ENCODE data around the gene SLC25A28. TPM values are rescaled to one million over a fixed set of nuclear protein-coding genes. Genes with fewer than 3 reads are reported as not detected.

Gene SLC25A28
- total RNA-seq, 1 experiment from 2014 or later, result 36.7 TPM

DNA sequence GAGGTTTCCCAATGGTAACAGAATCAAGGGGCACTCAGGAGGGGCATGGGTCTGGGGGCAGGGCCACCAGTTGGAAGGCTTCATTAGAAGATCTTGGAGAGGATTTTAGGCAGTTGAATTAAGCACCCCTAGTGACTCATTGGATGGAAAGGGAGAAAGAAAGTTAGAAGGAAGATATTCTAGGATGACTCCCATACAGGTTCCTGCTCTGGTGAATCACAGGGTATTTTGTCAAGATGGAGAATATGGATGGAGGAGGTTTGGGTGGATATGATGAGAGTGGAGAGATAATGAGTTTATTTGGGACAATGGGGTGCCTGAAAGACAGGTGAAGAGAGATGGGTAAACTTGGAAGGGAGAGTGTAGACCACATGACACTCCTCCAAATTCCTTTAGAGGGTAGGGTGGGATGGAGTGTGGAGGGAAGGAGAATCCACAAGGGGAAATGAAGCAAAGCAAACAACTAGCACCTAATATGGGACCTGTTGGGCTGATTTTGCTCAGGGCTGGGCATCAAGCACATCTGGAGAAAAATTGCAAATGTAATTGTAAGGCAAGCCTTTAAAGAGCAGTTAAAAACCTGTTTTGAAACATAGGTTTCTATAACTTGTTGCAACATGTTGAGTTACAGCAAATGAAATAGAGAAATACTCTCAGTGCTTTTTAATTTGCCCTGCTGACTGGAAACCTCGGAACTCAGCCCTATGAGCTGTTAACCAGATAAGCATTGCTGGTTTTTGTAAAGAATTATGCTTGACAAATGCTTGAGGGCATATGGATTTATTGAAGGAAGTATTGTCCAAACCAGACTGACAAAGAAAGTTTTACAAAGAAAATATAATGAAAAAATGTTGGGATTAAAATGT, 36.2 kb upstream of the SLC25A28 start:
- Mint-ChIP-seq H3K27me3 (ENCODE audit: insufficient read depth, unreplicated experiment) (no peaks in the 10 kb centered on the region), H3K9me3 (ENCODE audit: unreplicated experiment) (no peaks in the 10 kb centered on the region), H3K4me1 (ENCODE audit: low read depth, unreplicated experiment) (peaks cover 36% of the 10 kb centered on the region), H3K4me3 (ENCODE audit: unreplicated experiment) (no peak overlapping the region), H3K27ac (ENCODE audit: unreplicated experiment) (no peak overlapping the region), H3K36me3 (ENCODE audit: insufficient read depth, unreplicated experiment) (peaks cover 11% of the 10 kb centered on the region)
- no peaks in the 10 kb centered on the region; the same call in 1 of the 2 replicates for H3K36me3 ChIP-seq (ENCODE audit: control insufficient read depth, insufficient read depth, low read length)
- intact Hi-C loops (cut with micrococcal nuclease; ENCODE audit: unreplicated experiment), result no loop called here
- peaks cover 38% of the 10 kb centered on the region for H3K4me1 ChIP-seq
- CTCF ChIA-PET, result no interaction called here
- H3K4me3 ChIP-seq (ENCODE audit: low read depth, low read length), result no peak overlapping the region
- POLR2A ChIA-PET, result no interaction called here
- H3K27me3 ChIP-seq (replicated peaks; ENCODE audit: control insufficient read depth, insufficient read depth, low read length), result no peaks in the 10 kb centered on the region
- no peak for DNase-seq
- no TSS peak for BruUV-seq (replicated peaks)
- TF ChIP-seq, protein P1, sequence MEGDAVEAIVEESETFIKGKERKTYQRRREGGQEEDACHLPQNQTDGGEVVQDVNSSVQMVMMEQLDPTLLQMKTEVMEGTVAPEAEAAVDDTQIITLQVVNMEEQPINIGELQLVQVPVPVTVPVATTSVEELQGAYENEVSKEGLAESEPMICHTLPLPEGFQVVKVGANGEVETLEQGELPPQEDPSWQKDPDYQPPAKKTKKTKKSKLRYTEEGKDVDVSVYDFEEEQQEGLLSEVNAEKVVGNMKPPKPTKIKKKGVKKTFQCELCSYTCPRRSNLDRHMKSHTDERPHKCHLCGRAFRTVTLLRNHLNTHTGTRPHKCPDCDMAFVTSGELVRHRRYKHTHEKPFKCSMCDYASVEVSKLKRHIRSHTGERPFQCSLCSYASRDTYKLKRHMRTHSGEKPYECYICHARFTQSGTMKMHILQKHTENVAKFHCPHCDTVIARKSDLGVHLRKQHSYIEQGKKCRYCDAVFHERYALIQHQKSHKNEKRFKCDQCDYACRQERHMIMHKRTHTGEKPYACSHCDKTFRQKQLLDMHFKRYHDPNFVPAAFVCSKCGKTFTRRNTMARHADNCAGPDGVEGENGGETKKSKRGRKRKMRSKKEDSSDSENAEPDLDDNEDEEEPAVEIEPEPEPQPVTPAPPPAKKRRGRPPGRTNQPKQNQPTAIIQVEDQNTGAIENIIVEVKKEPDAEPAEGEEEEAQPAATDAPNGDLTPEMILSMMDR (IDR thresholded peaks at IDR 0.05; ENCODE audit: insufficient read depth in 1 of 2, low read depth in 1 of 2, low read length in 1 of 2, severe bottlenecking in 1 of 2, unreplicated experiment in 1 of 2), result no peak
- H3K9me3 ChIP-seq, result no peaks in the 10 kb centered on the region

- intact Hi-C loops (cut with micrococcal nuclease; ENCODE audit: unreplicated experiment), result no loop called here
- ChIA-PET CTCF (no interaction called here), POLR2A (no interaction called here)
- H3K4me1 Mint-ChIP-seq (ENCODE audit: low read depth, unreplicated experiment), result peaks cover 49% of the 10 kb centered on the region
- TF ChIP-seq, protein P1 (IDR thresholded peaks at IDR 0.05; ENCODE audit: insufficient read depth in 1 of 2, low read depth in 1 of 2, low read length in 1 of 2, severe bottlenecking in 1 of 2, unreplicated experiment in 1 of 2), result no peak
- H3K9me3 Mint-ChIP-seq (ENCODE audit: unreplicated experiment), result no peaks in the 10 kb centered on the region
- no TSS peak for BruUV-seq (replicated peaks)
- no peaks in the 10 kb centered on the region for H3K27me3 ChIP-seq (replicated peaks; ENCODE audit: control insufficient read depth, insufficient read depth, low read length)
- no peak for DNase-seq
- no peaks in the 10 kb centered on the region for H3K27me3 Mint-ChIP-seq (ENCODE audit: insufficient read depth, unreplicated experiment)
- H3K9me3 ChIP-seq, result no peaks in the 10 kb centered on the region
- H3K4me3 Mint-ChIP-seq (ENCODE audit: unreplicated experiment), result no peak overlapping the region
- no peaks in the 10 kb centered on the region; the same call in 1 of the 2 replicates for H3K36me3 ChIP-seq (ENCODE audit: control insufficient read depth, insufficient read depth, low read length)
- peaks cover 10% of the 10 kb centered on the region for H3K36me3 Mint-ChIP-seq (ENCODE audit: insufficient read depth, unreplicated experiment)
- peaks cover 41% of the 10 kb centered on the region for H3K4me1 ChIP-seq
- H3K4me3 ChIP-seq (ENCODE audit: low read depth, low read length), result no peak overlapping the region
- no peak overlapping the region for H3K27ac Mint-ChIP-seq (ENCODE audit: unreplicated experiment)
Measured at GRCh38 chr10:99654390-99655175, 34.3 kb upstream of the SLC25A28 start.

- no peak overlapping the region for H3K4me3 ChIP-seq (ENCODE audit: low read depth, low read length)
- CTCF ChIA-PET, result no interaction called here
- DNase-seq, result no peak
- H3K27me3 ChIP-seq (replicated peaks; ENCODE audit: control insufficient read depth, insufficient read depth, low read length), result no peaks in the 10 kb centered on the region
- peak overlapping the region; percentile 72 for H3K27ac Mint-ChIP-seq (ENCODE audit: unreplicated experiment)
- no peaks in the 10 kb centered on the region for H3K9me3 Mint-ChIP-seq (ENCODE audit: unreplicated experiment)
- POLR2A ChIA-PET, result interaction anchor here (0.7 kb wide), 1 partner anchor 92 kb away, joined by 4 read pairs; no protein-coding TSS in a partner anchor
- H3K4me1 Mint-ChIP-seq (ENCODE audit: low read depth, unreplicated experiment), result peaks cover 60% of the 10 kb centered on the region
- BruUV-seq (replicated peaks), result no TSS peak
- intact Hi-C loops (cut with micrococcal nuclease; ENCODE audit: unreplicated experiment), result no loop called here
- no peaks in the 10 kb centered on the region for H3K27me3 Mint-ChIP-seq (ENCODE audit: insufficient read depth, unreplicated experiment)
- peaks cover 58% of the 10 kb centered on the region for H3K4me1 ChIP-seq
- H3K36me3 Mint-ChIP-seq (ENCODE audit: insufficient read depth, unreplicated experiment), result peaks cover under 1% of the 10 kb centered on the region
- H3K4me3 Mint-ChIP-seq (ENCODE audit: unreplicated experiment), result no peak overlapping the region
- TF ChIP-seq, protein P1 (IDR thresholded peaks at IDR 0.05; ENCODE audit: insufficient read depth in 1 of 2, low read depth in 1 of 2, low read length in 1 of 2, severe bottlenecking in 1 of 2, unreplicated experiment in 1 of 2), result no peak
- H3K36me3 ChIP-seq (ENCODE audit: control insufficient read depth, insufficient read depth, low read length), result no peaks in the 10 kb centered on the region; the same call in 1 of the 2 replicates
- H3K9me3 ChIP-seq, result peaks cover 5% of the 10 kb centered on the region
Measured at GRCh38 chr10:99652800-99653390, 32.7 kb upstream of the SLC25A28 start.
